Pancreas (tissue), 10 donors: ENCODE measurements around the gene GALNT17. TPM values are rescaled to one million over a fixed set of nuclear protein-coding genes. Genes with fewer than 3 reads are reported as not detected.

Experiments
- ATAC-seq, 4 donors: fragments of 200-7000 bp; cut with Tn5 transposase; one replicate each; pipeline versions ENCODE4 v1.8.0 to v1.9.1; 2020; ENCODE audit warnings: mild to moderate bottlenecking in 4 of 4, moderate library complexity in 4 of 4
- DNase-seq, 6 donors: peaks; one replicate each; pipeline ENCODE4 v3.0.0-alpha.2; 2020
- FAIRE-seq: peaks from 2 replicates; lab custom pipeline; 2012; peaks lifted over from hg19 to GRCh38; lab: Jason Lieb, UNC
- H3K27ac ChIP-seq, 4 donors: fragments of 200-600 bp; sonication (generic); 1 replicate in 3 of 4; 2 replicates in 1 of 4; pipeline versions ENCODE4 v1.5.0 to v1.8.0; 2020
- H3K27me3 ChIP-seq, 4 donors: fragments of 200-600 bp; one replicate each; pipeline ENCODE4 v1.8.0; 2021
- H3K36me3 ChIP-seq, 3 donors: fragments of 200-600 bp; sonication (generic) in 1 of 3; one replicate each; pipeline versions ENCODE4 v1.5.0 to v1.8.0; 2020 to 2021
- H3K4me1 ChIP-seq, 3 donors: fragments of 200-600 bp; one replicate each; pipeline ENCODE4 v1.8.0; 2021
- H3K4me3 ChIP-seq, 4 donors: fragments of 200-600 bp; sonication (generic) in 2 of 4; one replicate each; pipeline versions ENCODE4 v1.5.0 to v1.8.0; 2020 to 2021
- H3K9me3 ChIP-seq, 4 donors: fragments of 200-600 bp; one replicate each; pipeline ENCODE4 v1.8.0; 2021
- CTCF ChIP-seq, 4 donors: fragments of 200-600 bp; sonication (generic) in 3 of 4; IDR thresholded peaks; one replicate each; pipeline versions ENCODE4 v1.5.0 to v1.8.0; 2021; ENCODE audit warnings: antibody characterized with exemption in 4 of 4
- WGBS, 2 donors: extraction: QIAGEN DNeasy Blood & Tissue Kit; methylation state at CpG; one replicate each; pipeline ENCODE4 v1.1.7; 2013; 5-methylcytosine and 5-hydroxymethylcytosine counted together
- intact Hi-C, 3 donors: fragments of 100-400 bp; cut with DNase I; formaldehyde crosslinking; loops; one replicate each; pipeline versions ENCODE4 v1.11.1 to v1.14.2; 2022
- polyA plus RNA-seq, 2 donors: library from polyadenylated mRNA; stranded (reverse); fragments of 200-250 nt; gene quantifications; one replicate each; pipeline ENCODE4 v1.2.3, GENCODE V29; 2013
- total RNA-seq, 6 donors: library from RNA; stranded (reverse); fragmentation: NEBNext Ultra II Directional in 4 of 6; extraction: Animal tissue kit (Norgen Biotek cat#: 25700) in 4 of 6; gene quantifications; one replicate each; pipeline versions ENCODE4 v1.2.1 to v1.2.4, GENCODE V29; 2021 to 2023
- donor health status: healthy with polysubstance abuse.
- donor health status: DM: no; HTN: no; CAD: no; lungs with moderate emphysema.
- donor health status: DM: no; HTN: no; CAD: no.
- donor health status: control.
- donor health status: control.
- donor health status: Bipolar disorder and iron deficiency.
- donor health status: DM: yes; HTN: yes; CAD: no.
- donor health status: DM: no; HTN: no; CAD: no.
- donor health status: DM: no; HTN: no; CAD: no.
- donor health status: DM: yes; HTN: yes; CAD: no.

Gene GALNT17
- total and polyA plus RNA-seq, 8 donors: 0.70 to 4.6 (median 2.9) TPM

GRCh38 chr7:71466448-71467145 is 334.7 kb downstream of the GALNT17 start:
- FAIRE-seq: no peak
- H3K9me3 ChIP-seq: no peaks in the 10 kb centered on the region
- no peaks in the 10 kb centered on the region for H3K27me3 ChIP-seq
- DNase-seq: no peak
- H3K4me1 ChIP-seq: no peaks in the 10 kb centered on the region
- 71 to 73% methylated on average over 5 of the region's 5 CpGs for WGBS, 2 donors
- intact Hi-C loops: no loop called here
- no peak overlapping the region for H3K27ac ChIP-seq
- H3K4me3 ChIP-seq: no peak overlapping the region
- TF ChIP-seq CTCF (IDR thresholded peaks at IDR 0.05): no peak
- H3K36me3 ChIP-seq: no peaks in the 10 kb centered on the region
- no peak for ATAC-seq

- no peak for TF ChIP-seq CTCF (IDR thresholded peaks at IDR 0.05)
- FAIRE-seq (no peak), ATAC-seq (no peak), DNase-seq (no peak)
- 86 to 88% methylated on average over 6 of the region's 6 CpGs for WGBS, 2 donors
- Histone ChIP-seq H3K27me3 (no peaks in the 10 kb centered on the region), H3K27ac (no peak overlapping the region), H3K9me3 (no peaks in the 10 kb centered on the region), H3K36me3 (no peaks in the 10 kb centered on the region), H3K4me1 (no peaks in the 10 kb centered on the region), H3K4me3 (no peak overlapping the region)
- intact Hi-C loops: no loop called here
These were observed 338.4 kb downstream of the GALNT17 start for GRCh38 chr7:71470326-71470725.

- Histone ChIP-seq H3K4me1 (no peaks in the 10 kb centered on the region), H3K9me3 (no peaks in the 10 kb centered on the region), H3K27ac (no peak overlapping the region), H3K27me3 (no peaks in the 10 kb centered on the region), H3K36me3 (no peaks in the 10 kb centered on the region), H3K4me3 (no peak overlapping the region)
- 75 to 89% methylated on average over 1 of the region's 1 CpG for WGBS, 2 donors
- ATAC-seq (no peak), DNase-seq (no peak), FAIRE-seq (no peak)
- intact Hi-C loops: no loop called here
- no peak for TF ChIP-seq CTCF (IDR thresholded peaks at IDR 0.05)
These were observed 338.9 kb downstream of the GALNT17 start for GRCh38 chr7:71470830-71471229.

GRCh38 chr7:71472962-71473361 is 341.0 kb downstream of the GALNT17 start:
- DNase-seq (no peak), ATAC-seq (no peak), FAIRE-seq (no peak)
- Histone ChIP-seq H3K27me3 (no peaks in the 10 kb centered on the region), H3K4me1 (no peaks in the 10 kb centered on the region), H3K27ac (no peak overlapping the region), H3K36me3 (no peaks in the 10 kb centered on the region), H3K9me3 (no peaks in the 10 kb centered on the region), H3K4me3 (no peak overlapping the region)
- TF ChIP-seq CTCF (IDR thresholded peaks at IDR 0.05): no peak
- intact Hi-C loops: no loop called here
- 91 to 92% methylated on average over 2 of the region's 2 CpGs for WGBS, 2 donors

GRCh38 chr7:71473366-71473967 is 341.5 kb downstream of the GALNT17 start:
- no peak overlapping the region for H3K27ac ChIP-seq
- FAIRE-seq (no peak), DNase-seq (no peak), ATAC-seq (no peak)
- H3K27me3 ChIP-seq: no peaks in the 10 kb centered on the region
- H3K4me3 ChIP-seq: no peak overlapping the region
- intact Hi-C loops: no loop called here
- 88 to 89% methylated on average over 2 of the region's 2 CpGs for WGBS, 2 donors
- H3K36me3 ChIP-seq: no peaks in the 10 kb centered on the region
- no peaks in the 10 kb centered on the region for H3K4me1 ChIP-seq
- H3K9me3 ChIP-seq: no peaks in the 10 kb centered on the region
- TF ChIP-seq CTCF (IDR thresholded peaks at IDR 0.05): no peak
